GM23338 (cell line): Measurements from ENCODE around the gene GNL2. TPM values are rescaled to one million over a fixed set of nuclear protein-coding genes. Genes with fewer than 3 reads are reported as not detected.

ENCODE experiments used
- ATAC-seq: fragments of 200-7000 bp; cut with Tn5 transposase; 3 replicates; pipeline ENCODE4 v1.9.1; 2020
- DNase-seq: peaks from one replicate; pipeline ENCODE4 v3.0.0-alpha.2; 2015; ENCODE audit warnings: low spot score
- H2AFZ ChIP-seq: fragments of 200-600 bp; sonication (generic); 2 replicates; pipeline ENCODE4 v1.8.0; 2016; ENCODE audit warnings: antibody characterized with exemption, mild to moderate bottlenecking, moderate library complexity
- H3F3A ChIP-seq: fragments of 200-600 bp; sonication (generic); replicated peaks from 2 replicates; pipeline ENCODE4 v1.8.0; 2017; ENCODE audit warnings: antibody characterized with exemption, mixed run types, low read depth
- H3K27ac ChIP-seq: fragments of 200-600 bp; sonication (generic); 2 replicates; pipeline ENCODE4 v1.6.1; 2016; ENCODE audit warnings: low read depth
- H3K27me3 ChIP-seq: fragments of 200-600 bp; sonication (generic); 2 replicates; pipeline ENCODE4 v1.8.0; 2016; ENCODE audit warnings: mild to moderate bottlenecking, mixed run types, moderate library complexity; ENCODE audit not compliant: insufficient read depth
- H3K36me3 ChIP-seq: fragments of 200-600 bp; sonication (generic); 2 replicates; pipeline ENCODE4 v1.8.0; 2016; ENCODE audit warnings: mild to moderate bottlenecking; ENCODE audit not compliant: insufficient read depth
- H3K4me1 ChIP-seq: fragments of 200-600 bp; sonication (generic); 2 replicates; pipeline ENCODE4 v1.8.0; 2016; ENCODE audit warnings: mild to moderate bottlenecking, moderate library complexity; ENCODE audit not compliant: insufficient read depth
- H3K4me2 ChIP-seq: fragments of 200-600 bp; sonication (generic); 2 replicates; pipeline ENCODE4 v1.7.1; 2017; ENCODE audit warnings: mixed run types
- H3K4me3 ChIP-seq: fragments of 200-600 bp; sonication (generic); 2 replicates; pipeline ENCODE4 v1.6.1; 2016; ENCODE audit warnings: mixed run types
- H3K79me2 ChIP-seq: fragments of 200-600 bp; sonication (generic); replicated peaks from 2 replicates; pipeline ENCODE4 v1.8.0; 2017; ENCODE audit warnings: mild to moderate bottlenecking; ENCODE audit not compliant: insufficient read depth
- H3K9me2 ChIP-seq: fragments of 200-600 bp; sonication (generic); 2 replicates; pipeline ENCODE4 v1.8.0; 2017; ENCODE audit not compliant: insufficient read depth
- H4K20me1 ChIP-seq: fragments of 200-600 bp; sonication (generic); replicated peaks from 2 replicates; pipeline ENCODE4 v1.8.0; 2017; ENCODE audit warnings: mild to moderate bottlenecking; ENCODE audit not compliant: insufficient read depth
- H3K27ac Mint-ChIP-seq: 2 replicates; pipeline ENCODE4 v1.8.0; 2020; ENCODE audit warnings: inconsistent platforms, mild to moderate bottlenecking, moderate library complexity, mixed read lengths
- H3K27me3 Mint-ChIP-seq: 3 replicates; pipeline ENCODE4 v1.8.0; 2022; ENCODE audit warnings: low read depth, mild to moderate bottlenecking, moderate library complexity, mixed read lengths, inconsistent platforms; ENCODE audit not compliant: insufficient read depth, poor library complexity
- H3K36me3 Mint-ChIP-seq: 3 replicates; pipeline ENCODE4 v1.8.0; 2021; ENCODE audit warnings: low read depth, mild to moderate bottlenecking, inconsistent platforms, moderate library complexity, mixed read lengths
- H3K4me1 Mint-ChIP-seq: 3 replicates; pipeline ENCODE4 v1.8.0; 2020; ENCODE audit warnings: mild to moderate bottlenecking, inconsistent platforms, mixed read lengths
- H3K4me3 Mint-ChIP-seq: 3 replicates; pipeline ENCODE4 v1.8.0; 2021; ENCODE audit warnings: moderate library complexity, mild to moderate bottlenecking, inconsistent platforms, mixed read lengths
- H3K9me3 Mint-ChIP-seq: 3 replicates; pipeline ENCODE4 v1.8.0; 2020; ENCODE audit warnings: moderate library complexity, mild to moderate bottlenecking, inconsistent platforms, mixed read lengths
- CTCF ChIP-seq, 2 experiments: fragments of 200-600 bp in 1 of 2; sonication (generic) in 1 of 2; conservative IDR thresholded peaks; 2 replicates each; pipeline versions ENCODE4 v1.5.1 to v1.6.1; 2016 to 2017; ENCODE audit warnings: antibody characterized with exemption in 2 of 2, low read depth in 2 of 2, mild to moderate bottlenecking in 2 of 2, moderate library complexity in 1 of 2
- EZH2phosphoT487 ChIP-seq: fragments of 200-600 bp; sonication (generic); IDR thresholded peaks from one replicate; pipeline ENCODE4 v1.8.1; 2018; ENCODE audit warnings: antibody characterized with exemption; ENCODE audit not compliant: unreplicated experiment
- ZNF331 ChIP-seq: fragments of 250-450 bp; sonication (Bioruptor Pico); IDR thresholded peaks from 2 replicates; pipeline ENCODE4 v1.5.0; 2020; ENCODE audit warnings: low read depth, mild to moderate bottlenecking, moderate library complexity
- ZNF462 ChIP-seq: fragments of 250-450 bp; sonication (Bioruptor Pico); IDR thresholded peaks from 2 replicates; pipeline ENCODE4 v1.5.0; 2020; ENCODE audit warnings: mild to moderate bottlenecking, moderate library complexity
- polyA plus RNA-seq: library from polyadenylated mRNA; unstranded; fragments of >200 nt; fragmentation: Nextera tagmentation; extraction: Ambion mirVana; gene quantifications from 2 replicates; pipeline ENCODE4 v1.2.1, GENCODE V29; 2016
- total RNA-seq: library from RNA; depleted of rRNA; stranded (reverse); fragments of >200 nt; shearing (Covaris generic); gene quantifications from 2 replicates; pipeline ENCODE4 v1.2.3, GENCODE V29; 2014

GNL2 gene
- total and polyA plus RNA-seq, 2 experiments from 2014 or later, result 78.4 to 121 TPM

GRCh38 chr1:37622131-37622530 is 26.4 kb upstream of the GNL2 start:
- Histone ChIP-seq H3K79me2 (no peaks in the 10 kb centered on the region), H3K4me2 (no peak overlapping the region), H3K4me1 (no peaks in the 10 kb centered on the region), H3K36me3 (no peaks in the 10 kb centered on the region), H2AFZ (no peak overlapping the region), H3K27me3 (peaks cover 34% of the 10 kb centered on the region), H3F3A (no peaks in the 10 kb centered on the region), H3K9me2 (no peaks in the 10 kb centered on the region), H3K27ac (no peak overlapping the region), H3K4me3 (no peak overlapping the region), H4K20me1 (no peaks in the 10 kb centered on the region; the same call in 1 of the 2 replicates)
- Mint-ChIP-seq H3K4me3 (no peak overlapping the region), H3K4me1 (no peaks in the 10 kb centered on the region), H3K27me3 (peaks cover 16% of the 10 kb centered on the region), H3K9me3 (no peaks in the 10 kb centered on the region), H3K36me3 (no peaks in the 10 kb centered on the region), H3K27ac (no peak overlapping the region)
- peak; percentile 79 for DNase-seq
- peak; percentile 87 for ATAC-seq
- TF ChIP-seq ZNF331 (CRISPR knock-in tag) (no peak), ZNF462 (CRISPR knock-in tag) (no peak), CTCF (conservative IDR thresholded peaks at IDR 0.05; ENCODE audit: low read depth in 2 of 2) (peak; percentile 44 to 63), EZH2phosphoT487 (no peak)
